Neural progenitor cell (in vitro differentiated cells): ENCODE results near the gene TGFB2.

Experiments used
- EZH2 ChIP-seq: fragments of 200-600 bp; sonication (generic); IDR thresholded peaks from 2 replicates; pipeline ENCODE4 v1.6.1; 2017; ENCODE audit warnings: antibody characterized with exemption, mild to moderate bottlenecking, moderate library complexity
- TF ChIP-seq, protein P1 (sequence below): fragments of 200-600 bp; sonication (generic); IDR thresholded peaks from 2 replicates; pipeline ENCODE4 v1.5.1; 2017; ENCODE audit warnings: antibody characterized with exemption, mild to moderate bottlenecking

DNA sequence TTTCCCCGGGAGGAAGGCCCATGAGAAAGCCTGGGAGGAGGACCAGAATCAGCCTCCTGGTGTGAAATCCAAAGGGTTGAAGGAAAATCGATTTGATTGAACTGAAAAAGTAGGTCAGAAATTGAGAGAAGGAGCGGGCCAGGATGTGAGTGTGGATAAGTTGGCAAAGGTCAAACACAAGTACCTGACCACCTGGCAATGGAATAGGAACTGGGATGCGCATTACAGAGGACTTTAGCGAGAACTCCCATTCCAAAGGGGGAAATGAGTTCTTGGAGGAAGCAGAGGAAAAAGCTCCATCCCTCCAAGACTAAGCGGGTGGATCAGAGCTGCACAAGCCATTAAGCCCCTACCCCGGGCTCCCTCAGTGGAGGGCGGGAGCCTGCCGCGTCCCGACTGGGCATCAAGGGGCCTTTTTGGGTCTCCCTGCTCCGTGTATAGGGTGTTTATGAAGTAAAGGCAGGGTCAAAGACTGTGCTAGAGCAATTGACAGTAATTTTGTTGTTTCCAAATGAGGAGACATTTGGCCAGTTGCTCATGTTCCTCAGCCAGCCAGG, 56.4 kb downstream of the TGFB2 start:
- TF ChIP-seq, protein P1, sequence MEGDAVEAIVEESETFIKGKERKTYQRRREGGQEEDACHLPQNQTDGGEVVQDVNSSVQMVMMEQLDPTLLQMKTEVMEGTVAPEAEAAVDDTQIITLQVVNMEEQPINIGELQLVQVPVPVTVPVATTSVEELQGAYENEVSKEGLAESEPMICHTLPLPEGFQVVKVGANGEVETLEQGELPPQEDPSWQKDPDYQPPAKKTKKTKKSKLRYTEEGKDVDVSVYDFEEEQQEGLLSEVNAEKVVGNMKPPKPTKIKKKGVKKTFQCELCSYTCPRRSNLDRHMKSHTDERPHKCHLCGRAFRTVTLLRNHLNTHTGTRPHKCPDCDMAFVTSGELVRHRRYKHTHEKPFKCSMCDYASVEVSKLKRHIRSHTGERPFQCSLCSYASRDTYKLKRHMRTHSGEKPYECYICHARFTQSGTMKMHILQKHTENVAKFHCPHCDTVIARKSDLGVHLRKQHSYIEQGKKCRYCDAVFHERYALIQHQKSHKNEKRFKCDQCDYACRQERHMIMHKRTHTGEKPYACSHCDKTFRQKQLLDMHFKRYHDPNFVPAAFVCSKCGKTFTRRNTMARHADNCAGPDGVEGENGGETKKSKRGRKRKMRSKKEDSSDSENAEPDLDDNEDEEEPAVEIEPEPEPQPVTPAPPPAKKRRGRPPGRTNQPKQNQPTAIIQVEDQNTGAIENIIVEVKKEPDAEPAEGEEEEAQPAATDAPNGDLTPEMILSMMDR = no peak
- no peak for TF ChIP-seq EZH2
